ENCODE results near the gene GADD45G. TPM values are rescaled to one million over a fixed set of nuclear protein-coding genes. Genes with fewer than 3 reads are reported as not detected.

Gene GADD45G
- total RNA-seq, 1 experiment from 2014 or later, result 7.7 TPM

DNA sequence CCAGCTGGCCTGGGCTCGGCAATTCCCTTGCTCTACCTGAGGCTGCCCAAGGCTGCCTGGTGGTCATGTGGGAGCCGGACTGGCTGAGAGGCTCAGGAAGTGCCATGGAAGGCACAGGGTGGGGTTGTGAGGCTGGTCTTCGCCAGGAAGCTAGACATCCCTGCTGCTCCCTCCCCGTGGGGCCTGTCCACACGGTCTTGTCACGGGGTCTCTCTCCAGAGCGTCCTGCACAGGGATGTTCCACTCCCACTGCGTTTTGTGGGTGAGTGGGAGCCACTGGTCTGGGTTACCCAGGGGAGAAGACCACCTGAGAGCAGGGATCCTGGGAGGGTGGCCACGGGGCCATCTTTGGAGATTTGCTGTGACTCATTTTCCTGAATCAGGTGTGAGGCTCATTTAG lies 11.6 kb downstream of the GADD45G start:
- Mint-ChIP-seq H3K4me3 (no peak overlapping the region), H3K9me3 (peaks cover 2 to 13% of the 10 kb centered on the region in 2 experiments; a peak in 4 of 5 replicates), H3K27me3 (ENCODE audit: low read depth) (peaks cover 26% of the 10 kb centered on the region), H3K36me3 (ENCODE audit: insufficient read depth in 1 of 3, low read depth in 3 of 3) (peaks cover 0 to 15% (median 5%) of the 10 kb centered on the region in 3 experiments; a peak in 4 of 7 replicates), H3K4me1 (peaks cover 29 to 41% of the 10 kb centered on the region in 2 experiments), H3K27ac (no peak overlapping the region; a peak in 1 of 7 replicates)
- no peak overlapping the region for H2BK5ac ChIP-seq (ENCODE audit: insufficient read length, low read length)
- no peak overlapping the region for H3K27ac ChIP-seq (ENCODE audit: insufficient read length, low read depth, low read length)
- H2BK120ac ChIP-seq (ENCODE audit: low read depth, low read length, poor library complexity, severe bottlenecking), result no peak overlapping the region
- no peak overlapping the region for H4K8ac ChIP-seq (replicated peaks; ENCODE audit: insufficient read length, low read depth, low read length)
- H4K20me1 ChIP-seq (ENCODE audit: control insufficient read depth, insufficient read depth, insufficient read length), result no peaks in the 10 kb centered on the region
- no peak overlapping the region for H2AFZ ChIP-seq (ENCODE audit: low read length)
- no peak overlapping the region for H3K18ac ChIP-seq (ENCODE audit: insufficient read length, low read depth, low read length)
- H3K23ac ChIP-seq (ENCODE audit: insufficient read length, low read depth, low read length), result no peak overlapping the region
- H2BK12ac ChIP-seq (ENCODE audit: insufficient read length, low read depth, low read length), result no peak overlapping the region
- no peaks in the 10 kb centered on the region for H3K79me2 ChIP-seq (ENCODE audit: insufficient read depth, low read length)
- H3K14ac ChIP-seq (ENCODE audit: insufficient read depth, low read length), result no peak overlapping the region
- no peak overlapping the region for H2BK15ac ChIP-seq (ENCODE audit: low read depth, low read length)
- WGBS (ENCODE audit: extremely low coverage, insufficient read length, low lambda C conversion rate), result no CpG with 5 or more reads among the region's 9 CpGs
- no peak overlapping the region for H3K56ac ChIP-seq (ENCODE audit: insufficient read length, low read depth, low read length)
- H3K23me2 ChIP-seq (ENCODE audit: insufficient read length, low read depth, low read length, poor library complexity, severe bottlenecking), result no peaks in the 10 kb centered on the region
- H3K9me3 ChIP-seq (ENCODE audit: control insufficient read depth, low read depth, low read length), result no peaks in the 10 kb centered on the region
- H2AK5ac ChIP-seq (ENCODE audit: insufficient read length, low read length), result no peak overlapping the region
- no peak overlapping the region for H3K4ac ChIP-seq (ENCODE audit: low read depth, low read length)
- H3K9ac ChIP-seq (ENCODE audit: extremely low read depth, insufficient read length, low read length), result no peak overlapping the region
- H3K4me2 ChIP-seq (ENCODE audit: insufficient read depth, insufficient read length, low read length), result no peak overlapping the region
- no peaks in the 10 kb centered on the region for H3K27me3 ChIP-seq (ENCODE audit: insufficient read depth, low read length)
- no peaks in the 10 kb centered on the region for H3K79me1 ChIP-seq (ENCODE audit: insufficient read depth, low read depth, low read length, poor library complexity, severe bottlenecking)
- no peak overlapping the region for H4K5ac ChIP-seq (ENCODE audit: insufficient read length, low read depth, low read length)
- TF ChIP-seq, protein P1, sequence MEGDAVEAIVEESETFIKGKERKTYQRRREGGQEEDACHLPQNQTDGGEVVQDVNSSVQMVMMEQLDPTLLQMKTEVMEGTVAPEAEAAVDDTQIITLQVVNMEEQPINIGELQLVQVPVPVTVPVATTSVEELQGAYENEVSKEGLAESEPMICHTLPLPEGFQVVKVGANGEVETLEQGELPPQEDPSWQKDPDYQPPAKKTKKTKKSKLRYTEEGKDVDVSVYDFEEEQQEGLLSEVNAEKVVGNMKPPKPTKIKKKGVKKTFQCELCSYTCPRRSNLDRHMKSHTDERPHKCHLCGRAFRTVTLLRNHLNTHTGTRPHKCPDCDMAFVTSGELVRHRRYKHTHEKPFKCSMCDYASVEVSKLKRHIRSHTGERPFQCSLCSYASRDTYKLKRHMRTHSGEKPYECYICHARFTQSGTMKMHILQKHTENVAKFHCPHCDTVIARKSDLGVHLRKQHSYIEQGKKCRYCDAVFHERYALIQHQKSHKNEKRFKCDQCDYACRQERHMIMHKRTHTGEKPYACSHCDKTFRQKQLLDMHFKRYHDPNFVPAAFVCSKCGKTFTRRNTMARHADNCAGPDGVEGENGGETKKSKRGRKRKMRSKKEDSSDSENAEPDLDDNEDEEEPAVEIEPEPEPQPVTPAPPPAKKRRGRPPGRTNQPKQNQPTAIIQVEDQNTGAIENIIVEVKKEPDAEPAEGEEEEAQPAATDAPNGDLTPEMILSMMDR (conservative IDR thresholded peaks at IDR 0.05), result no peak
- H2BK20ac ChIP-seq (ENCODE audit: low read depth, low read length, poor library complexity, severe bottlenecking), result no peak overlapping the region
- no peak for DNase-seq
- no peak overlapping the region for H4K91ac ChIP-seq (ENCODE audit: insufficient read length, low read depth, low read length)
- no peak overlapping the region for H3T11ph ChIP-seq (ENCODE audit: low read length)
- H3K4me1 ChIP-seq (ENCODE audit: insufficient read depth, low read length), result peaks cover 4% of the 10 kb centered on the region; the same call in 1 of the 2 replicates
